CD4-positive, alpha-beta T cell treated with Interleukin-6 for 4 hours (primary cell): ENCODE measurements around the gene OSGIN1.

Experiments used
- DNase-seq: peaks from one replicate; pipeline ENCODE4 v3.0.0-alpha.2; 2020; ENCODE audit warnings: mixed read lengths

OSGIN1 gene

DNA sequence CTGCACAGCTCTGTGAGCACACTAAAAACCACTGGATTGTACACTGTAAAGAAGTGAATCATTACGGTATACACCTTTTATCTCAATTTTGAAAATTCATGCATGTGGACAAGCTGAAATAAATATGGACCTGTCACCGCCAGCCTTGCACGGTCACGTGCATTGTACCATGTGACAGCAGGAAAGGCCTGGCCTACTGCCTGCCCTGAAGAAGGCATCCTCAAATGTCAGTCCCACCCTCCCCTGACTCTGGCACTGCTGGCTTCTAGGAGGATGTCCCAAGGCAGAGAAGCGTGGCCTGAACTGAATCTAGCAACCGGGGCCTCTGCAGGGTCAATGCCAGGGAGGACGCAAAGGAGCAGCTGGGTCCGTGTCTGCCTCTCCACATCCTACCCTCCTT is 54.9 kb downstream of the OSGIN1 start:
- DNase-seq: no peak

DNA sequence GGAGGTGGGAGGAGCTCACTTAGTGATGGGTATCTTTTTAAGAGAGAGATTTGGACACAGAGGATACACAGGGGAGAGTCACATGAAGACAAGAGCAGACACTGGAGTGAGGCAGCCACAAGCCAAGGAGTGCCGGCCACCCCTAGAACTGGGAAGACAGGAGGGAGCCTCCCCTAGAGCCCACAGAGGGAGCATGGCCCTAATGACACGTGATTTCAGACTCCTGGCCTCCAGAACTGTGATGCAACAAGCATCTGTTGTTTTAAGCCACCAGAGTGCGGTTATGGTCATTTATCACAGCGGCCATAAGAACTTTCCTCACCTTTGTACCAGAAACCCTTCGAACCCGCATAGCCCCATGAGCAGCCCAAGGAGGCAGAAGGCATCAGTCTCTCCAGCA is 56.2 kb downstream of the OSGIN1 start:
- DNase-seq: no peak

DNA sequence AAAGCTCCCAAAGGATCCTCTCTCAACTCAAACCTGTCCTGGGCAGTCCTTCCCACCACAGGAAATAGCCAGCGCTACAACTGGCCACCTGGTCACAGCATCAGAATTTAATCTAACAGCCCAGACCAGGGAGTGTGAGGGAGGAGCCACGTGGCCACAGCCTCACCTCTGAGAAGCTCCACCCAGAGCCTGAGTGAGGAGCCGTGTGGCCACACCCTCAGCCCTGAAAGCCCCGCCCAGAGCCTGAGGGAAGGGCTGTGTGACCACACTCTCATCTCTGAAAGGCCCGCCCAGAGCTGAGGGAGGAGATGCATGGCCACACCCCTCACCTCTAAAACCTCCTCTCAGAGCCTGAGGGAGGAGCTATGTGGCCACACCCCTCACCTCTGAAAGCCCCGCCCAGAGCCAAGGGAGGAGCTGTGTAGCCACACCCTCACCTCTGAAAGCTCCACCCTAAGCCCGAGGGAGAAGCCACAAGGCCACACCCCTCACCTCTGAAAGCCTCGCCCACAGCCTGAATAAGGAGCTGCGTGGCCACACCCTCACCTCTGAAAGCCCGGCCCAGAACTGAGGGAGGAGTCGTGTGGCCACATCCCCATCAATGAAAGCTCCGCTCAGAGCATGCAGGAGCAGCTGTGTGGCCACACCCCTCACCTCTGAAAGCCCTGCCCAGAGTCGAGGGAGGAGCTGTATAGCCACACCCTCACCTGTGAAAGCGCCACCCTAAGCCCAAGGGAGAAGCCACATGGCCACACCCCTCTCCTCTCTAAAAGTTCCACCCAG is 60.9 kb downstream of the OSGIN1 start:
- peak; percentile 33 for DNase-seq

DNA sequence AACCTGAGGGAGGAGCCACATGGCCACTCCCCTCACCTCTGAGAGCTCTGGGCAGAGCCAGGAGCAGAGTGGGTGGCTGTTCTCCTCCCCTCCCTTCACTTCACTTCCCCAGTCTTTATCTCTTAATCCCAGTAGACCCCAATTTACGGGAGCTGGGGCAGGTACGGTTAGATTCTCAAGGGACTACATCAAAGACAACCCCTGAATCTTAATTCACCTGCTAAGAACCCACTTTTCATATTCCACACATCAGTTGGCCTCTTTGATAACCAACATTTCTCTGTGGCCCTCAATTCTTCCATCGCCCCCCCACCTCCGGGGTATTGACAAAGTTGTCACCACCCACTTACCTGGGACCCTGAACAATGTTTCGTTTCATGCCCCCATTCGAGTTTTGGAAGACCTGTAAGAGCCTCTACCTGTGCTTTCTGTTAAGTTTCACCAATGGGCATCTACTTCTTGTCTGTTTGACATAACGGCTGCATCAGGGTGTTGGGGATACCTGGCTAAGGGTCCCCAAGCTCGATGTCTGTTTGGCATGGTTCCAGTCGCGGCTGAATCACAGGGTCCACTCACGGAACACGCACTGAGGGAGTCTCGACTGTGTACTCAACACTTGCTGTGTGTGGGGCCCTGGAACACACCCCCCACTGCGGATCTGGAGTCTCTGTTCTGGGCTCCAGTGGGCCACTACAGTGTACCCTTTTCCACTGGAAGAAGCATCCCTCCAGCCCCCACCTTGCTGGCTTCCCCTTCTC is 61.7 kb downstream of the OSGIN1 start:
- DNase-seq: no peak

DNA sequence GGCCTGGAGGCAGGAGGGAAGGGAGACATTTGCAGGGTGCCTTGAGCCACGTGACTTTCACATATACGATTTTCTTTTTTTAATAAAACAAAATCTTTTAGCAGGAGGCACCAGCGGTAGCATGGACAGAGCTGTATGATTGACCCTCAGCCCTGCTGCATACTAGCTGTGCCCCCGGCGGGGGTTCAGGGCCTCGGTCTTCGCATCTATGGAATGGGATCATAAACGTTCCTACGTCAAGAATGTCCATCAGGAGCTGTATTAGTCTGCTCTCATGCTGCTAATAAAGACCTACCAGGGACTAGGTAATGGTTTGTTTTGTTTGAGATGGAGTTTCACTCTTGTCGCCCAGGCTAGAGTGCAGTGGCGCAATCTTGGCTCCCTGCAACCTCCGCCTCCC is 62.4 kb downstream of the OSGIN1 start:
- no peak for DNase-seq
